ENCODE results near the gene RLN3. TPM values are rescaled to one million over a fixed set of nuclear protein-coding genes. Genes with fewer than 3 reads are reported as not detected.

The RLN3 gene, protein sequence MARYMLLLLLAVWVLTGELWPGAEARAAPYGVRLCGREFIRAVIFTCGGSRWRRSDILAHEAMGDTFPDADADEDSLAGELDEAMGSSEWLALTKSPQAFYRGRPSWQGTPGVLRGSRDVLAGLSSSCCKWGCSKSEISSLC
- not detected in 5 replicates for total RNA-seq (2022; extraction: Qiagen RNA extraction)

DNA sequence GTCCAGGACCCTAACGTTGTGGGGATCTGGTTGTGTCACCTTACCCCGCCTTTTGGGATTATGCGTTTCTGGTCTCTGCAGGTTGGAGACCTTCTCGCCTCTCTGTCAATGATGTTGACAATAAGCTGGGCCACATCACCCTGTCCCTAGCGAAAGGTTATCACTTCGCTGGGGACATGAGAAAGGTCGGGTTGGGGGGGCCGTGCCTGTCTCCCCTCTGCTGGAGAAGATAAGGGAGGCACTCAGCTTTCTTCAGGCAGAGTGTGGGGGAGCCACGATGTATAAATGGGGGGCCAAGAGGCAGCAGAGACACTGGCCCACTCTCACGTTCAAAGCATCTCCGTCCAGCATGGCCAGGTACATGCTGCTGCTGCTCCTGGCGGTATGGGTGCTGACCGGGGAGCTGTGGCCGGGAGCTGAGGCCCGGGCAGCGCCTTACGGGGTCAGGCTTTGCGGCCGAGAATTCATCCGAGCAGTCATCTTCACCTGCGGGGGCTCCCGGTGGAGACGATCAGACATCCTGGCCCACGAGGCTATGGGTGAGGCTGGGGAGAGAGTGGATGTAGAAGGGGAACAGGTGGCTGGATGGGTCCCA, at the start of gene RLN3:
RLN3 (plus strand) TSS at position 293 of the 595 bp plus-strand sequence; CDS start at position 350, 57 bp downstream.

DNA sequence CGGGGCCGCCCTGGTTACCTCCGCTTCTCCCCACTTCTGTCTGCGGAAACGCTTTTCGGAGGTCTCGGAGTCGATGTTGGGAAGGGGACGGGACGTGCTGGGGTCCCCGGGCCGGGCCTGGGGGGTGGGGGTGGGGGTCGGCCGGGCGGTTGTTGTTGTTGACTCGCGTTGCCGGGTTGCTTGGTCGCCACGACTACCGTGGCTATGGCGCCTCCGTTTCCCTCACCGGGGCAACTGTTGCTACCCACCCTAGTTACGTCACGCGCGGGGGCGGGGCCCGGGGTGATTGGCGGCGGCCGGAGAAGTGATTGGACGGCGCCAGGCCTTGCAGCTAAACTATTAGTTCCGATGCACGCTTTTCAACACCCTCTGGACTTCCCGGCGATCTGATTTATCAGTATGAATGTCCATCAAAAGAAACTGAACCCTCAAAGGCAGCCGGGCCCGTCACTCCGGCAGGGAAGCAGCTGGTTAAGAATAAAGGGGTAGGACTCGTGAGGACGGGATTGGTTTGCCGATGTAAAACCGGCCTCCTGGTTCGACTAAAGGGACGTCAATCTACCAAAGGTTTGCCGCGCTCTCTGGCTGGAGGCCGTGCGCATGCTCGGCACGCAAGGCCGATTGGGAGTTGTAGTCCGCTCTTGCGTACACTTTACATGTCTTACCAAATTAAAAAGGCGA, 21.7 kb upstream of the RLN3 start, which contains the start of gene RFX1:
RFX1 (minus strand) TSS at position 236 of the 681 bp plus-strand sequence. CDS start 12,477 bp downstream, outside the sequence.

DNA sequence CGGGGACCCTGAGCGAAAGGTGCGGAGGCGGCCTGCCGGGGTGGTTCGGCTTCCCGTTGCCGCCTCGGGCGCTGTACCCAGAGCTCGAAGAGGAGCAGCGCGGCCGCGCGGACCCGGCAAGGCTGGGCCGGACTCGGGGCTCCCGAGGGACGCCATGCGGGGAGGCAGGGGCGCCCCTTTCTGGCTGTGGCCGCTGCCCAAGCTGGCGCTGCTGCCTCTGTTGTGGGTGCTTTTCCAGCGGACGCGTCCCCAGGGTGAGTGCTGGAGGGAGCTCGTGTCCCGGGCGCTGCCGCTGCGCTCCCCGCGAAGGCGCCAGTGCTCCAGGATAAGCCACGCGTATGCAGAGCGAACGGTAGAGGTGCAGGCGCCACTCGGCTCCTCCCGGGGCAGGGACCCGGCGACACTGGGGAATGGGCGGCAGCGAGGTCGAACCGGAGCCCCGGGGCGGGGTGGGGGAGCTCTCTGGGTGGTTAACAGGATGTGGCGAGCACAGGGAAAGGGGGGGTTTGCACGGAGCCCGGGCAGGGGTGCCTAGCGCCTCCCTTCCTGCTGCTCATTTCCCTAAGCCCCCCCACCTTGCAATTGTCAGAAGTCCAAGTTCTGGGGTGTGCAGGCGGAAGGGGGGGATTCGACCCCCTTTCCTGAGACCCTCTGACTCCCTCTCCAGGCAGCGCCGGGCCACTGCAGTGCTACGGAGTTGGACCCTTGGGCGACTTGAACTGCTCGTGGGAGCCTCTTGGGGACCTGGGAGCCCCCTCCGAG, 4.0 kb downstream of the RLN3 start, which contains the start of gene IL27RA:
IL27RA (plus strand) TSS at position 44 of the 762 bp plus-strand sequence; CDS start at position 155, 111 bp downstream.

DNA sequence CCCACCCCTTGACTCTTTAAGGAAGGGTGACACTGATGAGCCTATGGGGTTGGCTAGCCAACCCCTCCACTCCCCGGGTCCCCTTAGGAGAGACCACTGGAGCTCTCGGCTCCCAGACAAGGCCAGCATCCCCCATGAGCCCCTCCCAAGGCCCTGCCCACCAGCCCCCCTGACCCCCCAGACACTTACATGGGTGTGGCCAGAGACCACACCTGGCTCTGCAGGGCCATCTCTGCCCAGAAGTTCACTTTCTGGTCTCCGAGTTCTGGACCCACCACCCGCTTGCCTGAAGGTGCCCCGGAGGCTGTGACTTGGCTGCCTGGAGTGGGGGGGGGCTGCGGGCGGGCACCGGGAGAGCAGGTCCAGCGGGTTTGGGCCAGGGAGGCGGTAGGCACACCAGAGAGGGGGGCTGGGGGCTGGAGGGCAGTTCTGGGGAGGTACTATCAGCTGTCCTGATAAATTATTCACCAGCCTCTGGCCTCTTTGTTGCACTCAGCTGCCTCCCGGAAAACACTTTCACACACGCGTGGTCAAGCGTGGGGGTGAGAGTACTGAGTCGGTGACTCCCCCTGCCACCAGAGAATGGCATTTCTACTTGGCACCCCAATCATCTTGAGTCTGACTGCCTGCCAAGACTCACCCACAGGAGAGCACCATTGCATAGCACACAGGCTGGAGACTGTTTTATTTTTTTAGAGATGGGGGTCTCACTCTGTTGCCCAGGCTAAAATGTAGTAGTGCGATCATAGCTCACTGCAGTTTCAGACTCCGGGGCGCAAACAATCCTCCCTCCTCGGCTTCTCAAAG, 34.0 kb downstream of the RLN3 start, which contains the start of gene PALM3:
PALM3 (minus strand) TSS at position 326 of the 807 bp plus-strand sequence; CDS start at position 230, 96 bp downstream.

DNA sequence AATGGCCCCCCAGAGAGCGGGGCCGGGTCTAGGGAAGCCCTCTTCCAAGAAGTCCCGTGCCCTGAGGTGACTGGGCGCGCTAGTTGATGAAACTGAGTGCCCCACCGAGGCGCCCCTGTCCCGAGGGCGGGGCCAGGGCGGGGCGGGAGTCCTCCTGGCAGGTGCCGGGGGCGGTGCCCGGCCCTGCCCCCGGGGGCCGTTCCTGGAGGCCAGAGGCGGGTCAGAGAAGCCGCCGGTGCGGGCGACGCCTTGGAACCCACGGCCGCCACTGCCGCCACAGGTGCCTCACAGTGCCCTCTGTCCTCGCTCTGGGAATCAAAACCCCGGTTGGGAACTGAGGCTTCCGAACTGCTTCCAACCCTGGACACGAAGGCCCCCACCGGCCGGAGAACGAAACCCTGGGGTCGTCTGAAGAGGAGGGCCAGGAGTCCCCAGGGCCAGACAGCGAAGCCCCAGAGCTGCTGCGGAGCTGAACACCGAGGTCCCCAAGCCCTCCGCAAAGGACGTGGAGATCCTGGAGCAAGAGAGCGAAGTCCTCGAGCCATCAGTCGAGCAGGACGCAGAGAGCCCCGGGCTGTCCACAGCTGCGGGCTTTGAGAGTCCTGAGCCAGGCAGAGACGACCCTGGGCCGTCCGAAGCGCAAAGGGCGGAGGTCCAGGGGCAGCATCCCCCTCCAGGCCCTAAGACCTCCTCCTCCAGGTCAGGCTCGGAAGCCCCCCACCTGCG, 44.8 kb downstream of the RLN3 start, which contains the start of gene MISP3:
MISP3 (plus strand) TSS at position 252 of the 726 bp plus-strand sequence. CDS start 524 bp downstream, outside the sequence.

Other genes starting within 250 kb of the RLN3 start
- gene ZSWIM4, start 232.7 kb upstream of the RLN3 start, total RNA-seq (2022; extraction: Qiagen RNA extraction), result 2.9 to 4.5 TPM (median 4.0 TPM) in 5 replicates
- gene NANOS3, start 151.0 kb upstream of the RLN3 start, total RNA-seq (2022; extraction: Qiagen RNA extraction), result 1.4 to 3.8 TPM (median 2.4 TPM) in 5 replicates
- 0.38 to 1.6 TPM (median 0.49 TPM) in 3 of 5 replicates, not detected in the others for gene BRME1, start 122.0 kb upstream of the RLN3 start, total RNA-seq (2022; extraction: Qiagen RNA extraction)
- 6.8 to 10.7 TPM (median 9.5 TPM) in 5 replicates for gene CC2D1A, start 121.9 kb upstream of the RLN3 start, total RNA-seq (2022; extraction: Qiagen RNA extraction)
- 0.62 to 1.8 TPM (median 1.4 TPM) in 5 replicates for gene PODNL1, start 89.7 kb upstream of the RLN3 start, total RNA-seq (2022; extraction: Qiagen RNA extraction)
- 13.8 to 23.9 TPM (median 22.1 TPM) in 5 replicates for gene DCAF15, start 75.6 kb upstream of the RLN3 start, total RNA-seq (2022; extraction: Qiagen RNA extraction)
- 2.6 to 5.7 TPM (median 5.1 TPM) in 5 replicates for gene RFX1, start 21.8 kb upstream of the RLN3 start, total RNA-seq (2022; extraction: Qiagen RNA extraction)
- 7.8 to 10.5 TPM (median 9.7 TPM) in 5 replicates for gene IL27RA, start 3.6 kb downstream of the RLN3 start, total RNA-seq (2022; extraction: Qiagen RNA extraction)
- gene PALM3, start 33.9 kb downstream of the RLN3 start, total RNA-seq (2022; extraction: Qiagen RNA extraction), result 1.8 to 2.8 TPM (median 2.1 TPM) in 5 replicates
- gene MISP3, start 44.6 kb downstream of the RLN3 start, total RNA-seq (2022; extraction: Qiagen RNA extraction), result 2.9 to 5.1 TPM (median 4.1 TPM) in 5 replicates
- gene C19orf67, start 57.6 kb downstream of the RLN3 start, total RNA-seq (2022; extraction: Qiagen RNA extraction), result not detected in 5 replicates
- 30.0 to 42.9 TPM (median 39.6 TPM) in 5 replicates for gene SAMD1, start 62.6 kb downstream of the RLN3 start, total RNA-seq (2022; extraction: Qiagen RNA extraction)
- gene PRKACA, start 89.6 kb downstream of the RLN3 start, total RNA-seq (2022; extraction: Qiagen RNA extraction), result 28.0 to 35.9 TPM (median 31.8 TPM) in 5 replicates
- gene ASF1B, start 108.4 kb downstream of the RLN3 start, total RNA-seq (2022; extraction: Qiagen RNA extraction), result 28.3 to 32.4 TPM (median 31.5 TPM) in 5 replicates
- gene ADGRL1, start 178.0 kb downstream of the RLN3 start, total RNA-seq (2022; extraction: Qiagen RNA extraction), result 3.5 to 6.9 TPM (median 5.1 TPM) in 5 replicates